ENCODE results near the gene GCK. TPM values are rescaled to one million over a fixed set of nuclear protein-coding genes. Genes with fewer than 3 reads are reported as not detected.

GCK gene
- total RNA-seq, 1 donor from 2014 or later, result 0.18 TPM

DNA sequence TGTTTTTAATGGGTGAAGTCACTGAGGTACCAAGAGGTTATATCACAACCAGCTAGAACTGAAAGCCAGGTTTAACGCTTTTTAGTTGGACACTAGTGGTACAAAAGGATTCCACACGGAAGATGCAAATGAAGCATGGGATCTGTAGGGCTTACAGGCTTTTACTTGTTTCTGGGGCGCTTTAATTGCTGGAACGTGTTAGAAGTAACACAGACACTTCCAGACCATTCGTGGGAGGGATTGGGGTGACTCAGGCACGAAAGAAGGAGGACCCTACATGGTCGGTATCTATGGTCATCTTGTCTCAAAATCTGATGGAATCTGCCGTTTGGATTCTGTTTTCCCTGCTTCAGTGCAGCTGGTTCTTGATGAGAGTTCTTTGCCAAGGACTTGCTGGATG lies 12.6 kb upstream of the GCK start:
- intact Hi-C loops (cut with micrococcal nuclease), result loop anchor here (1.0 to 5.0 kb wide), 4 partner anchors 79 to 594 kb away; partner anchors contain the start of genes NUDCD3, POLD2, POLM and PPIA

DNA sequence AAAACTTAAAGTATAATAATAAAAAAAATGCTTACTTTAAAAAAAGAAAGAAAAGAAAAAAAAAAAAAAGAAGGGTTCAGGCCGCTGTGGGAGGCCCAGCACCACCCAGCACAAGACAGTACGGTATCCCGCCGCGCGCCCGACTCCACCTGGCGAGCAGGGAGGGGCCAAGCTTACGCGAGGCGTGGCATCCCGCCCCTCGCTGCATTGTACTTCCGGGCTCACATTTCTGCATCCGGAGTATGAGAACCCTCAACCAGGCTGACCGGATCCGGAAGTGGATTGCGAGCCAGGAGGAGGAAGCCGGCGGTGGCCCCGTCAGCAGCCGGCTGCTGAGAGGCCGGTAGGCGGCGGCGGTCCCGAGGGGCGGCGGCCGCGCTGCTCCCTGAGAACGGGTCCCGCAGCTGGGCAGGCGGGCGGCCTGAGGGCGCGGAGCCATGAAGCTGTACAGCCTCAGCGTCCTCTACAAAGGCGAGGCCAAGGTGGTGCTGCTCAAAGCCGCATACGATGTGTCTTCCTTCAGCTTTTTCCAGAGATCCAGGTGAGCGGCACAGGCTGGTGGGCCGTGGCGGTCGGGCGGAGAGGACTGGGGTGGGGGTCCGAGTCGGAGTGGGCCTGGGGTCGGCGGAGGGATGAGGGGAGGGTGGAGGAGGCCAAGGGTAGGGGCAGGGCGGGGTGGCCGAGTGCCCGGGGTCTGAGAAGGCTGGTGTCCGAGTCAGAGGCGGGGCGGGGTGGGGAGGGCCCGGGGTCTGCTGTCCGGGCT lies 11.6 kb upstream of the GCK start, which contains the start of gene YKT6:
TSS of gene YKT6 (plus strand) at position 280 of the 763 bp plus-strand sequence. CDS start at position 438, 158 bp downstream.
- intact Hi-C loops (cut with micrococcal nuclease), result loop anchor here (1.0 to 5.0 kb wide), 5 partner anchors 78 to 595 kb away; partner anchors contain the start of genes NUDCD3, POLD2, POLM and PPIA

DNA sequence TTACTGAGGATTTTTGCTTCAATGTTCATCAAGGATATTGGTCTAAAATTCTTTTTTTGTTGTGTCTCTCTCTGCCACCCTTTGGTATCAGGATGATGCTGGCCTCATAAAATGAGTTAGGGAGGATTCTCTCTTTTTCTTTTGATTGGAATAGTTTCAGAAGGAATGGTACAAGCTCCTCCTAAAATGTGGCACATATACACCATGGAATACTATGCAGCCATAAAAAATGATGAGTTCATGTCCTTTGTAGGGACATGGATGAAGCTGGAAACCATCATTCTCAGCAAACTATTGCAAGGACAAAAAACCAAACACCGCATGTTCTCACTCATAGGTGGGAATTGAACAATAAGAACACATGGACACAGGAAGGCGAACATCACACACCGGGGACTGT lies 10.9 kb upstream of the GCK start:
- intact Hi-C loops (cut with micrococcal nuclease), result loop anchor here (1.0 to 5.0 kb wide), 3 partner anchors 77 to 292 kb away; partner anchors contain the start of genes NUDCD3 and POLD2

DNA sequence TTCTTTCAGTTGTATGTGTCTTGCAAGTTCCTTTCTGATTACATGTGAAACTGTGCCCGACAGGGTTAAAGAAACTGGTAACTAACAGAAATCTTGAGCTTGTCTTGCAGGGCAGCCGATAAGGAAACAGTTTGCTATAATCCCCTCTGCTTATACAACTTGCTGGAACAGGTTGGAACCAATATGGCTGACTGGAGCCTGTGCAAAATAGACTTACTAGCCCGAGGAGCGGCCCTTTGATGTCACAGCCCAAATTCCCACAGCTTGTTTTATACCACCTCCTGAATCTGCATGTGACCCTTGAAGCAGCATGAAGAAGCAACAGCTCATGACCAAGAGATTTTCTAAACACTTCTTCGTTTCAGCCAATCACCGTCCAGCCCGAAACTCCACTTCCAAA lies 8.2 kb upstream of the GCK start:
- intact Hi-C loops (cut with micrococcal nuclease), result no loop called here

DNA sequence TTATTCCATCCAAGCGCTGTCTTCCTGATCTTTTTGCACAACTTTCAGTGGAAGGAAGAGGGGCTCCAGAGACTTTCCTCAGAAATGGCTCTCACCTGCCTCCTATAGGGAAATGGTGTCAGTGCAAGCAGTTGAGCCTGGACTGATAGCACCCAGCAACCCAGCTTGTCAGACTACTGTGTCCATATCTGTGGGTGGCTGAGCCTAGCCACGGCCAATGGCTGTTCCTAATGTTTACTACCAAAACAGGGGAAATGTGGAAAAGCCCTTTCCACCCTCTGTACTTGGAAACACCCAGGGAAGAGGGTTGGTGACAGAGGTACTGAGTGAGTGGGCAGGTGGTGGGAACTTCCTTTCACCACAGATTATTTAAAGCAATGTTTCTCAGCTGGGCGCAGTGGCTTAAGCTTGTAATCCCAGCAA lies 7.2 kb upstream of the GCK start:
- intact Hi-C loops (cut with micrococcal nuclease), result loop anchor here (1.0 kb wide), 1 partner anchor 124 kb away; no protein-coding TSS in a partner anchor

DNA sequence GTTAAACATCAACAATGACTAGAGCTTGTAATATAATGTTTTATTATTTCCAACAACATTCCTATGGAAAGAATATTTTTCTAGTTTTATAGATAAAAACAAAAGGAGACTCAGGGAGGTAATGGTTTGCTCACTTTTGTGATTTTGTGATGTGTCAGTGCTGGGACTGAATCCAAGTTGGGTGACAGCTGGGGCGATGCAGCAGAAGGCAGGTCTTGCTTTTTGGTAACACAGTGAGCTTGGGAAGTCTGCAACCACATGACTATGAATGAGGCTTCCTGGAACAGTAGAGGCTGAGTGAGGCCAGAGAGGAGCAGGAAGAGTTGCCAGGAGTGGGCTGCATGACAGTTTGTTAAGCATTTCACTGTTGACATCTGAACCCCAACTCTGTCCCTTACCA lies 6.7 kb upstream of the GCK start:
- intact Hi-C loops (cut with micrococcal nuclease), result loop anchor here (1.0 kb wide), 1 partner anchor 124 kb away; no protein-coding TSS in a partner anchor

DNA sequence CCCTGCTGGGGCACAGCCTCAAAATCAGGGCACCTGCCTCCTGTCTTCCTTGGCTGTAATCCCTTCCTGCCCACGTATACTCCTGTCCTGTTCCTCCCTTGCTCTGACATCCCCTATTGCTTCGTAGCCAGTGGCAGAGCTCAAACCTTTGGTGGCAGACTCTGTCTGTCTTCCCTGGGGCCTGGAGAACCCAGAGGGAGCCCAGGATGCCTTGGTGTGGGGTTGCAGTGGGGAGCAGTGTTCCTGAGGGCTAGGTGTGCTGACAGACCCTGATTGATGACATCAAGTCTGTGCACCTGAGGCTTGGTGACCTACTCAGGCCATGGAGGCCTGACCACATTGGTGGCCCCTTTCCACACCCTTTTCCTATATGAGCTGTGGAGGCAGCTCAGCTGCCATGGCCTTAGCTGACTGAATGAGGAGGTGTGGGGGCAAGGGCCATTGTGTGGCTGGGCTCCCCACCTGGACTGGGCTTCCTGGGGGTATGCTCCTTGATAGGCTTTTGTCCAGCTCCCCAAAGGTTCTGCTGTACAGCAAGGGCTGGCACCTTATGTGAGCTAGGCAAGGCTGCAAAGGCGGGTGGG lies 5.4 kb upstream of the GCK start:
- intact Hi-C loops (cut with micrococcal nuclease), result no loop called here

DNA sequence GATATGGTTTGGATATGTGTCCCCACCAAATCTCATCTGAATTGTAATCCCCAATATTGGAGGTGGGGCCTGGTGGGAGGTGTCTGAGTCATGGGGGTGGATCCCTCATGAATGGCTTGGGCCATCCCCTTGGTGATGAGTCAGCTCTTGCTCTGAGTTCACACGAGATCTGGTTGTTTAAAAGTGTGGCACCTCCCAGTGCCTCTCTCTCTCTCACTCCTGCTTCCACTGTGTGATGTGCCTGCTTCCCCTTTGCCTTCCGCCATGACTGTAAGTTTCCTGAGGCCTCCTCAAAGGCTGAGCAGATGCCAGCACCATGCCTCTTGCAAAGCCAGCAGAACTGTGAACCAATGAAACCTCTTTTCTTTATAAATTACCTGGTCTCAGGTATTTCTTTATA lies 4.8 kb upstream of the GCK start:
- intact Hi-C loops (cut with micrococcal nuclease), result no loop called here

DNA sequence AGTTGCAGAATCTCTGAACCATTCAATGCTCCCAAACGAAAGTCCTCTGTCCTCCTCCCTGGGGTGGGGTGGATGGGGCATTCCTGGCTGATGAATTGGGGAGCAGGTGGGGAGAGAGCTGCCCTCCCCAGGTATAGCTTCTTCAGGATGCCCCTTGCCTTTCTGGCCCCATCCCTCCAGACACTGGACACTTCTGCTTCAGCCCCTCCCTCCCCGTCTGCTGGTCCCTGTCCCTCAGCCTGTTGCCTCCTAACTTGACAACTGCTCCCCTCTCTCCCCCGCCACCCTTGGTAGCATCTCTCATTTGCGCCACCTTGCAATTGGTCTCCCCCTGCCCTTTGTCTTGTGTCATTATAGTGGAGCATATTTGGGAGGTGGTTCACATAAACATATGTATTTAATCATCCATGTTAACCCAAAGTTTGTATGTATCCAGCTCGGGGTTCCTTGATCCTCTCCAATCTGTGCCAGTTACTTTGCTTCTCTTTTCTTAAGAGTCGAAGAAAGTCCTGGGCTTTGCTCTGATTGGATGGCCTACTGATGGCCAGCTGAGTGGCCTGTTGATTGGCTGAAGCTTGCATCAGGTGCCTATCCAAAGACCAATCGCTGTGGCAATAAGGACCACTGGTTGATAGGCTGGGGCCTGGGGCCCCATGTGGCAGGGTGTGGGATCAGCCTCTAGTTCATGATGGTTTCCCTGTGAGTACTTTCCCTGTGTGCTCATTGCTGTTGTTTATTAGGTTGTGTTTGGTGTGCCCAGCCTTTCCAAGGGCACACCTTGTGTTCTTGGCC lies 4.0 kb upstream of the GCK start:
- intact Hi-C loops (cut with micrococcal nuclease), result no loop called here

DNA sequence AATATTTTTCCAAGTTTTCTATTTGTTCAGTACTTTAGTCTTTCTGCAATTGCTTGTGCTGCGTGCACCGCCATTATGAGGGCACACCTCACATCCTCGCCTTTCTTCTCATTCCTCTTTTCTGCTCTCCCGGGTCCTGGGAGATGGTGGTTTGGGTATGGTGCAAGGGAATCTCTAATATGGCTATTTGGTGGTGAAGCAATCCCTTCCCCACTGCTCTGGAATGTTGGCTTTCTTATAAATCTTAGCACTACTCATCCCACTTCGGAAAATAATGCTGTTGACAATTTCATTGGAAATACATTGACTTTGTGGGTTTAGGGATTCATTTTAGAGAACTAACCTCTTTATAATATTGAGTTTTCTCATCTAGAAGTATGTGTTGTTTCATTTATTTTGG lies 1.9 kb upstream of the GCK start:
- intact Hi-C loops (cut with micrococcal nuclease), result no loop called here

DNA sequence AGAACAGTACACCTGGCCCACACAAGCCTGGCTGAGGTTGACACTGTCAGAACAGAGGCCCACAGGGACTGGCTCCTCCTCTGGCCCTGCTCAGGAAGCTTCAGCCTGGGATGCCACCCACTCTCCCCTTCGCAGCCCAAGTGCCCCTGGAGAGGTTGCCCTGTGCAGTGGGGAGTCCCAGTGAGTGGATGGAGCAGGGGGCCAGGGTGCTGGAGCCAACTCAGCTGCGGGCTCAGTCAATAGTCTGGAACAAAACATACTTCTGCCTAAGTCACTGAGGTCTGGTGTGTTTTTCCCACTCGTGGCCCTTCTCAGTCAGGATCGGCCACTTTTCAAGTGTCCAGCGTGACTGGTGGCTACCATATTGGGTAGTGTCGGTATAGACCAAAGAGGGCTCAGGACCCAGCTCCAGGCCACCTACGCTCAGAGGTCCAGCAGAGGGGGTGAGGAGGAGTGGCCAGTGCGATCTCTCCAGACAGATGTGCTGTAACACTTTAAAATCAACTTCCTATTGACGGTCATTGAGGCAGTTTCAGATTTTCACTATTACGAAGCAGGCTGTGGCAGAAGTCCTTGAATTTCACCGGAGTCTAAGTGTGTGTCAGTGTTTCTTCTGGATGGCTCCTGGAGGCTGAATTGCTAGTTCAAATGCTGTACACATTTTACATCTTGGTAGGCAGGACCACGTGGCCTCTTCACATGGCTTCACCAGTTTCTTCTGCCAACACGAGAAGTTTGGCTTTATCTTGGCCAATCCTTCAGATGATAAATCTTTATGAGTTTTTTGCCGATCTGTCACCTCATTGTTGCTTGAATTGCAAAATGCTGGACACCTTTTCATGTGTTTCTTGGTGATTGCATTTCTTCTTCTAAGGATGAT lies 994 bp upstream of the GCK start:
- intact Hi-C loops (cut with micrococcal nuclease), result no loop called here

DNA sequence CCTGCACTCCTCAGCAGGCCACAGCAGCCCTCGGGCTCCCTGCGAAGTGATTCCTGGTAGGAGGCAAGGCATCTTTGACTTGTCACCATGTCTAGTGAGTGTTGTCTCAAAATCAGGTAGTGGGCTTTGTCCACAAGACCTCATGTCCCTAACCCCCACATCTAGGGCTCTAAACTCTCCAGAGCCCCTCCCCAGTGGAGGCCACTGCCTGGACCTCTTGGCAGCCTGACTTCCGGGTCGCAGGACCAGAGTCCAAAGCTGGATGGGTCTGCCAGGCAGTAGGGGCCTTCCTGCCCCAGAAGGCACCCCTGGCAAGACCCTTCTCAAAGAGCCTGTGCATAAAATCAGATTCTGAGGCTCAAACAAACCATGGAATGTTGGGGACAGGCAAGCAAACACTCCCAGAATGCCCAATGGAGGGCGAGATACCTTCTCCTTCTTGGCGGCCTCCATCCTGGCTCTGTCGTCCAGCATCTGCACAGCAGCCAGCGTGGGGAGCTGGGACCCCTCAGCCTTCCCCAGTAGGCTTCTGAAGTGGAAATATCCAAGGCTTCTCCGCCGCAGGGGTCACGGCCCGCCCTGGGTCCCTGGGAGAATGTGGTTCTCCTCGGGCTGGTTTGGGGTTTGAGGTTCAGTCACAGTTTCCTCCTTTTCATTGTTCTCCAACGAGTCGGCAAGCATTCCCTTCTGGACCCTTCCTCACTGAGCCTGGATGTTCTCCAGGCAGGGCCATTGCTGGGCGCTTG lies 586 bp downstream of the GCK start:
- intact Hi-C loops (cut with micrococcal nuclease), result no loop called here

DNA sequence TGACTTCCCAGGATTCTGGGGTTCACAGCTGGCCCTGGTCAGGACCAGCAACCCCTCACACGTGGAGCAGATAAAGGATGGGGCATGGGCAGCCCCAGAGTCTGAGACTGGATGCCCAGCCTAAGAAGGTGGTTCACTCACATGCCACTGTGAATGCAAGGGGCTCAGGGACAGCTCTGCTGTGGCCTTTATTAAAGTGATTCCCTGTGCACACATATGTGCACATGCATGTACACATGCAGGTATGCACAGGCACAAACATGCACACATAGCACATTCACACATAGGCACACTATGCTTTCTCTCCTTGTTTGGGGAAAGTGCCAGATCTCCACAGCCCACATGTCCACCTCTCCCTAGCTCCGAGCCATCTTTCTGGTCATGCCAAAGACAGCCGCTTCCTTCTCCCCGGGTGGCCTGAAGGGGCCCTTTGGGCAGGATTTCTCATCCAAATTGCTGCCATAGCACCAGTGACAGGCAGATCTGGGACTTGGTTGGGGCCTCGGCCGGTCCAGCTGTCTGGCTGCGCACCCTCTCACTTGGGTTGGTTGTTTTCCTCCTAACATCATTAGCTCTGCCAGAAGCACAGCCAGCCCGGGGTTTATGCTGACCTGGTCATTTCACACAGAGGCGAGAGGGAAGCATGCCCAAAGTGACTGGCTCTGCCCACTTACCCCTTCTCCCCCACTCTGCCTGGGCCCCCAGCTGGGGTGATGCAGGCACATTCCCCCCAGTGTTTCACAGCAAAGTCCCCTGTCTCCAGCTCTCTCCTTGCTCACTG lies 1.4 kb downstream of the GCK start:
- intact Hi-C loops (cut with micrococcal nuclease), result no loop called here

DNA sequence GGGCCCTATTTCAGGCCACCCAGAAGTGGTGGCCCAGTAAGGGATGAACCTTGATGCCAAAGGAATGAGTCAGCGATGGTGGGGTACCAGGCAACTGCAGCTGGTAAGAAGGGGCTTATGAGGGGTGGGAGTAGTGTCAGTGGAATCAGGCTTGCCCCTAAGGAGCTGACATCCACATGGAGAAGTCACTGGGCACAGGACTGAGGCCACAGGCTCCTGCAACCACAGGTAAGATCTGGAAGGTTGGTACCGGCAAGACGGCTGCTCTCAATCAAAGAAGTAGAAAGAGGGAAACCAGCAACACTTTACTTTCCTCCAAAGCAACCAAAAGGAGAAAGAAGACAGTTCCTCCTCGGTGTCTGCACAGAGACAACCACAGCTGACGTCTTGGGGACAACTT lies 2.5 kb downstream of the GCK start:
- intact Hi-C loops (cut with micrococcal nuclease), result no loop called here

DNA sequence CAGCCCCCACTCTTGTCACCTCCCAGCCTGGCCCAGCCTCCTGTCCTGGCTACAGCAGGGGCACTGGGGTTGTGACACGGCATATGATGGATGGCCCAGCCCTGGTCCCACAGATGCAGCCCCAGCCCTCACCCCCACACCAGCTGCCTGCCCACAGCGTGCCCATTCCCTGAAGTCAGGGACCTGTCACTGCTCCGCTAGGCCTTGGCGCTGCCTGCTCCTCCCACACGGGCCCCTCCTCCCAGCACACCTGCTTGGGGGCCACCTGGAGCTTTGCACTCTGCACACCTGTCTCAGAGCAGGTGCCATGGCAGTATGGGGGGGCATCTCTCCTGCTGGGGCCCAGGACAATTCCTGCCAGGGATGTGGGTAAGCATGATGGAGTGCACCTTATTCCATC lies 3.5 kb downstream of the GCK start:
- intact Hi-C loops (cut with micrococcal nuclease), result no loop called here

DNA sequence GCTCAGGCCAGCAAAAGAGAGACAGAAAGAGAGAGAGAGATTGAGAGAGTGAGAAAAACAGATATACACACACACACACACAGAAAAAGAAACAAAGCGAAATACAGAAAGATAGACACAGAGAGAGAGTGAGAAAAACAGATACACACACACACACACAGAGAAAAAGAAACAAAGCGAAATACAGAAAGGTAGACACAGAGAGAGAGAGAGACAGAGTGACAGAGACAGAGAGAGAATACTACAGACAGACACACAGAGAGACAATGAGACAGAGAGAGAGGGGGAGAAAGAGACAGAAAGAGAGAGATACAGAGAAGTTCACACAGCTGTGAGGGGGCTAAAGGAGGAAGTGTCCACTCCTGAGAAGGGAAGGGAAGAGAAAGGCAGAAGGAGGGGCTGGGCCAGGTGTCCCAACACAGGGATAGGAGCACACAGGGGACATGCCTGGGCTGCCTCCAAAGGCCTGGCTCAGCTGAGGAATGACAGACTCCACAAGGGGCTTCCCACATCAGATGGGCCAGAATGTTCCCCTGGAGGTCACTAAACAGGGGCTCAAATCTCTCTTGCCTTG lies 4.3 kb downstream of the GCK start:
- intact Hi-C loops (cut with micrococcal nuclease), result no loop called here

DNA sequence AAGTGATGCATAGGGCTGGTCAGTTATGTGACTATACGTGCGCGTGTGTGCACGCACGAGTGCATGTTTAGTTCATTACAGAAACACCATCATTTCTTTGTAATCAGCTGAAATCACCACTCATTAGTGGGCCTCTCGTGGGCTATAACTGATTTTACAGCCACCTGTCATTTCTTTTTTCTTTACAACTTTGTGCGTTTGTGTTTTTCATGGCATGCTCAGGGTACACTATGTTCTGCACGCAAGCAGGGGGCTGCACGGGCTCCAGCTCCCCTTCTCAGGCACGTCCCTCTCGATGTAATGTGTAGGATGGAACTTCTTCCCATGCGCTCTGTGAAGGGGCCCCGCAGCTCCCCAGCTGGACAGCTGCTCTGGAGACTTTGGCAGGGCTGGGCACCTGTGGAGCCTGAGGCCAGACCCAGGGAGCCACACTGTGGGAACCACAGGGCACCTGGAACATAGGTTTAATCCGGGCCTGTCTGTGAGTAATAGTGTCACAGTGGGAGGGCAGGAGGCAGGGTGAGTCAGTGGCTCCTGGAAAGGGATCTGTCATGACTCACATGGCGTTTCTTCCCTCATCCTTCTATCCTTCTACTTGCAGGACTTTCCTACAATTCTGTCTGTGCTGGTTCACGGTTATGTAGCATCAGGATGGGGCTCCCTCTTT lies 4.9 kb downstream of the GCK start:
- intact Hi-C loops (cut with micrococcal nuclease), result no loop called here

DNA sequence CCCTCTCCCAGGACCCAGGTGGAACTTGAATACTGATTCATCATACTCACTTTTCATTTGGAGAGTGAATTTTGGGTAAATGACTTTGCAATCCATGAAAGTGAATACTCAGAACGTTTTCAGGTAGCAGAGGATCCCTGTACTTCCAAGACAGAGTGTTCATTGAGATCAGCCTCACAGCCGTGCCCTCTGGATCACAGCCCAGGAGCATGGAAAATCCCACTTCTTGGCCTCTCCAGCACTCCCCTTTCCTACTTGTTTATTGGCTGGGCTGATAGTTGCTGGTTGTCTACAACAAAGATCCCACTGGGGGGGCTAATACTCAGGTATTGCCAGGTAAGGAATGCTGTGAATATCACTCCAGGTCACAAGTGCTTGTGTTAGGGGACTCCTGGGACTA lies 5.9 kb downstream of the GCK start:
- intact Hi-C loops (cut with micrococcal nuclease), result no loop called here
